ENCODE measurements around the gene CENPM.

CENPM gene, protein sequence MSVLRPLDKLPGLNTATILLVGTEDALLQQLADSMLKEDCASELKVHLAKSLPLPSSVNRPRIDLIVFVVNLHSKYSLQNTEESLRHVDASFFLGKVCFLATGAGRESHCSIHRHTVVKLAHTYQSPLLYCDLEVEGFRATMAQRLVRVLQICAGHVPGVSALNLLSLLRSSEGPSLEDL

DNA sequence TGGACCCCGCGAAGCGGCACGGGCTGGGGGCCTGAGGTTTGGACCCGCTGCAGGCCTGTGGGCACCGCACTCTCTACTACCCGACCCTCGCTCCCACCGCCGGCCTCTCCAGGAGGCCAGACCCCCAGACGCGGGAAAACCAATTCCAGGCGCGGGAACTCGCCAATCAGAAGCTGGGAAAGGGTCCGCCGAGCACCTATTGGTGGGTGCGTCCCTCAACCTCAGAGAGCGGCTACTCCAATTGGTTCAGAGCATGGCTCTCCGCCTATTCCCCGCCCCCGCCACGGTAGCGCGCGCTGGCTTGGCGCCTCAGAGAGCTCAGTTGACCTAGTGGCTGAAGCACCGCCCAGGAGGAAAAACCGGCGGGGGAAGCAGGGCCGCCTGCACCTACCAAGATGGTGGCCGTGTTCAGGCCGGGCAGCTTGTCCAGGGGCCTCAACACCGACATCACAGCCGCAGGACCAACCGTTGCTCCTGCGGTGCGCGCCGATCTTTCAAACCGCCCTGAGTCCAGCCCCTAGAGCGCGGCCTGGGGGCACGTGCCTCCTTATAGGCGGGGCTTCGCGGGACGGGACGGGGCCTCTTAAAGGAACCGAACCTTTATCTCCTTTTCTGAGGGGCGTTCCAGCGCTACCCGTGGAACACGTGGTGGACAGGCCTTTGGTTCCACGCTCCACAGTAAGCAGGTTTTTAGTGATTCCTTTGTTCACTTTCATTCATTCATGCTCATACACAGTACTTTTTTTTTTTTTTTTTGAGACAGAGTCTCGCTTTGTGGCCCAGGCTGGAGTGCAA is at the start of gene CENPM:
Gene CENPM, minus strand, starts transcription at position 524 of the 795 bp plus-strand sequence. Its CDS starts 76 bp downstream, at position 448.
- Histone ChIP-seq H3K4me1 (ENCODE audit: insufficient read depth, low read length) (peaks cover 63% of the 10 kb centered on the region), H3K4me2 (ENCODE audit: insufficient read depth, low read length) (peak within 1 kb of the TSS; percentile 99), H3K9ac (ENCODE audit: low read depth, low read length) (peak within 1 kb of the TSS; percentile 92), H3K4me3 (ENCODE audit: low read depth in 1 of 2, low read length in 2 of 2) (peak within 1 kb of the TSS; percentile 82 to 88), H3K9me3 (ENCODE audit: insufficient read depth, low read length, severe bottlenecking) (no peaks in the 10 kb centered on the region), H4K20me1 (ENCODE audit: insufficient read depth, low read length) (peaks cover 18% of the 10 kb centered on the region), H2AFZ (ENCODE audit: low read depth, low read length) (peak within 1 kb of the TSS; percentile 78), H3K79me2 (ENCODE audit: insufficient read depth, low read length) (peaks cover 59% of the 10 kb centered on the region), H3K27me3 (ENCODE audit: insufficient read depth, low read length, poor library complexity) (no peaks in the 10 kb centered on the region), H3K27ac (ENCODE audit: low read length) (peak within 1 kb of the TSS; percentile 97), H3K36me3 (ENCODE audit: insufficient read depth, low read length) (peaks cover 36% of the 10 kb centered on the region)
- no peak for TF ChIP-seq EZH2 (IDR thresholded peaks at IDR 0.05; ENCODE audit: borderline replicate concordance, low read depth, low read length, severe bottlenecking)
- TF ChIP-seq, protein P1, sequence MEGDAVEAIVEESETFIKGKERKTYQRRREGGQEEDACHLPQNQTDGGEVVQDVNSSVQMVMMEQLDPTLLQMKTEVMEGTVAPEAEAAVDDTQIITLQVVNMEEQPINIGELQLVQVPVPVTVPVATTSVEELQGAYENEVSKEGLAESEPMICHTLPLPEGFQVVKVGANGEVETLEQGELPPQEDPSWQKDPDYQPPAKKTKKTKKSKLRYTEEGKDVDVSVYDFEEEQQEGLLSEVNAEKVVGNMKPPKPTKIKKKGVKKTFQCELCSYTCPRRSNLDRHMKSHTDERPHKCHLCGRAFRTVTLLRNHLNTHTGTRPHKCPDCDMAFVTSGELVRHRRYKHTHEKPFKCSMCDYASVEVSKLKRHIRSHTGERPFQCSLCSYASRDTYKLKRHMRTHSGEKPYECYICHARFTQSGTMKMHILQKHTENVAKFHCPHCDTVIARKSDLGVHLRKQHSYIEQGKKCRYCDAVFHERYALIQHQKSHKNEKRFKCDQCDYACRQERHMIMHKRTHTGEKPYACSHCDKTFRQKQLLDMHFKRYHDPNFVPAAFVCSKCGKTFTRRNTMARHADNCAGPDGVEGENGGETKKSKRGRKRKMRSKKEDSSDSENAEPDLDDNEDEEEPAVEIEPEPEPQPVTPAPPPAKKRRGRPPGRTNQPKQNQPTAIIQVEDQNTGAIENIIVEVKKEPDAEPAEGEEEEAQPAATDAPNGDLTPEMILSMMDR (IDR thresholded peaks at IDR 0.05; ENCODE audit: borderline replicate concordance, extremely low read depth, low read length, poor library complexity, severe bottlenecking): no peak
- ATAC-seq (ENCODE audit: insufficient read depth, low read depth) (peak; percentile 94), DNase-seq (peak; percentile 97)

DNA sequence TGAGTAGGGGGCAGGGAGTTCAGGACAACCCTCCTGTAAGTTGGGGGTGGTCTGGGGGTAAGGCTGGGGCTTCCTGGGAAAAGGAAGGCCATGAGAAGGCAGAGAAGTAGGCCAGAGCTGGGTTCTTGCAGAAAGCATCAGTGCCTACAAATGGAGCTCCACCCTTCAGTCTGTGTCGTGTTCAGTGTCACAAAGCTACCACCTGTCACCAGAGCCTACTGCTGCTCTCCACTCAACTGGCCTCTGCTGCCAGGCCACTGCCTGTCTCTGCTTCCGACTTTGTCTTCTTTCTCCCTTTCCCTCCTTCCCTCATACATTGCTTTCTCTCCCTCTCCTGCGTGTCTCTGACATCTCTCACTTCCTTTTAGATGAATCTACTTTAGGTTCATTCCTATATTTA is 48.3 kb upstream of the CENPM start:
- Histone ChIP-seq H3K9ac (ENCODE audit: low read depth, low read length) (no peak overlapping the region), H3K4me2 (ENCODE audit: insufficient read depth, low read length) (no peak overlapping the region), H2AFZ (ENCODE audit: low read depth, low read length) (no peak overlapping the region), H4K20me1 (ENCODE audit: insufficient read depth, low read length) (no peaks in the 10 kb centered on the region), H3K36me3 (ENCODE audit: insufficient read depth, low read length) (no peaks in the 10 kb centered on the region), H3K27ac (ENCODE audit: low read length) (no peak overlapping the region), H3K79me2 (ENCODE audit: insufficient read depth, low read length) (no peaks in the 10 kb centered on the region), H3K4me1 (ENCODE audit: insufficient read depth, low read length) (no peaks in the 10 kb centered on the region), H3K4me3 (ENCODE audit: low read depth in 1 of 2, low read length in 2 of 2) (no peak overlapping the region), H3K9me3 (ENCODE audit: insufficient read depth, low read length, severe bottlenecking) (no peaks in the 10 kb centered on the region), H3K27me3 (ENCODE audit: insufficient read depth, low read length, poor library complexity) (peaks cover 28% of the 10 kb centered on the region)
- no peak for DNase-seq
- no peak for TF ChIP-seq EZH2 (IDR thresholded peaks at IDR 0.05; ENCODE audit: borderline replicate concordance, low read depth, low read length, severe bottlenecking)
- TF ChIP-seq, protein P1 (IDR thresholded peaks at IDR 0.05; ENCODE audit: borderline replicate concordance, extremely low read depth, low read length, poor library complexity, severe bottlenecking): no peak
- no peak for ATAC-seq (ENCODE audit: insufficient read depth, low read depth)

DNA sequence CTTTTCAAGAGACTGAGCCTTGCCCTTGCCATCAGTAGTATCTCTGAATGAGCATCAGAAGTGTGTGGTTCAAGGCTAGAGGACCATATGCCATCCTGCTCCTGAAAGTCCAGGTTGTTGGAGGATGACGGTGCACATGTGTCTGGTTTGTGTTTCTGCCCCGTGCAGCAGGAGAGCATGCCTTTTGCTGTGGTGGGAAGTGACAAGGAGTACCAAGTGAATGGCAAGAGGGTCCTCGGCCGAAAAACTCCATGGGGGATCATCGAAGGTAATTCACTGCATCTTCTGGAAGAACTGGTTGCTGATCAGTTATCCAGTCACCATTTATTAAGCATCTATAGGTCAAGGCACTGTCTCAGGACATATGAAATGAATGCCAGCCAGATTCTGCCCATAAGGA is 45.5 kb upstream of the CENPM start:
- DNase-seq (no peak), ATAC-seq (ENCODE audit: insufficient read depth, low read depth) (no peak)
- H4K20me1 ChIP-seq (ENCODE audit: insufficient read depth, low read length): no peaks in the 10 kb centered on the region
- H3K79me2 ChIP-seq (ENCODE audit: insufficient read depth, low read length): no peaks in the 10 kb centered on the region
- H3K36me3 ChIP-seq (ENCODE audit: insufficient read depth, low read length): no peaks in the 10 kb centered on the region
- H3K4me3 ChIP-seq (ENCODE audit: low read depth in 1 of 2, low read length in 2 of 2): no peak overlapping the region
- H3K27ac ChIP-seq (ENCODE audit: low read length): no peak overlapping the region
- H3K27me3 ChIP-seq (ENCODE audit: insufficient read depth, low read length, poor library complexity): peaks cover 25% of the 10 kb centered on the region
- no peak overlapping the region for H2AFZ ChIP-seq (ENCODE audit: low read depth, low read length)
- no peaks in the 10 kb centered on the region for H3K9me3 ChIP-seq (ENCODE audit: insufficient read depth, low read length, severe bottlenecking)
- H3K4me1 ChIP-seq (ENCODE audit: insufficient read depth, low read length): no peaks in the 10 kb centered on the region
- TF ChIP-seq EZH2 (IDR thresholded peaks at IDR 0.05; ENCODE audit: borderline replicate concordance, low read depth, low read length, severe bottlenecking): no peak
- TF ChIP-seq, protein P1 (IDR thresholded peaks at IDR 0.05; ENCODE audit: borderline replicate concordance, extremely low read depth, low read length, poor library complexity, severe bottlenecking): no peak
- H3K4me2 ChIP-seq (ENCODE audit: insufficient read depth, low read length): no peak overlapping the region
- H3K9ac ChIP-seq (ENCODE audit: low read depth, low read length): no peak overlapping the region
